A673 (cell line): ENCODE results near the gene GALNT18. TPM values are rescaled to one million over a fixed set of nuclear protein-coding genes. Genes with fewer than 3 reads are reported as not detected.
A peak's percentile ranks its signal among the peaks of the same experiment; 100 is the strongest.

ENCODE experiments used
- BruUV-seq: library from RNA; stranded (reverse); fragments of 400-500 nt; replicated peaks from 2 replicates; lab custom pipeline; 2021; lab: Mats Ljungman, UMichigan
- CTCF ChIA-PET: fragments of 300-600 bp; sonication (Branson Sonifier 250); formaldehyde crosslinking; loops from one replicate; lab custom pipeline; 2022; ENCODE audit warnings: antibody characterized with exemption; lab: Charles Lee
- POLR2A ChIA-PET: fragments of 300-600 bp; sonication (Branson Sonifier 250); formaldehyde crosslinking; loops from one replicate; lab custom pipeline; 2022; ENCODE audit warnings: antibody characterized with exemption; ENCODE audit not compliant: low non-redundant PET; lab: Charles Lee
- DNase-seq: peaks from one replicate; pipeline ENCODE4 v3.0.0-alpha.2; 2015; ENCODE audit warnings: low spot score
- H3K27ac ChIP-seq: fragments of 200-600 bp; sonication (generic); 2 replicates; pipeline ENCODE4 v1.5.1; 2016; ENCODE audit warnings: mixed run types, low read depth, mild to moderate bottlenecking, mixed read lengths, antibody characterized with exemption, low read length; ENCODE audit not compliant: poor library complexity, severe bottlenecking
- H3K27me3 ChIP-seq: fragments of 200-600 bp; sonication (generic); replicated peaks from 2 replicates; pipeline ENCODE4 v1.6.1; 2017; ENCODE audit warnings: mixed run types, low read depth, mild to moderate bottlenecking, mixed read lengths, antibody characterized with exemption, low read length; ENCODE audit not compliant: insufficient read depth, poor library complexity
- H3K36me3 ChIP-seq: fragments of 200-600 bp; sonication (generic); 2 replicates; pipeline ENCODE4 v1.6.1; 2016; ENCODE audit warnings: mixed run types, mild to moderate bottlenecking, mixed read lengths, antibody characterized with exemption, low read length; ENCODE audit not compliant: insufficient read depth, poor library complexity, severe bottlenecking
- H3K4me1 ChIP-seq: fragments of 200-600 bp; sonication (generic); 2 replicates; pipeline ENCODE4 v1.6.1; 2017; ENCODE audit warnings: mixed run types, mild to moderate bottlenecking, mixed read lengths, antibody characterized with exemption, low read length; ENCODE audit not compliant: insufficient read depth, poor library complexity, severe bottlenecking
- H3K4me3 ChIP-seq: fragments of 200-600 bp; sonication (generic); 2 replicates; pipeline ENCODE4 v1.5.1; 2016; ENCODE audit warnings: low read depth, mixed run types, mild to moderate bottlenecking, mixed read lengths, low read length; ENCODE audit not compliant: poor library complexity, severe bottlenecking
- H3K9me3 ChIP-seq: fragments of 200-600 bp; sonication (generic); 2 replicates; pipeline ENCODE4 v1.6.1; 2016; ENCODE audit warnings: mixed run types, low read depth, mild to moderate bottlenecking, mixed read lengths, antibody characterized with exemption, low read length; ENCODE audit not compliant: poor library complexity, severe bottlenecking
- CTCF ChIP-seq: fragments of 300-800, 200-600 bp; sonication (generic); conservative IDR thresholded peaks from 2 replicates; pipeline ENCODE4 v1.5.1; 2017; ENCODE audit warnings: low read depth, mild to moderate bottlenecking, antibody characterized with exemption, low read length, moderate library complexity, mixed read lengths
- EZH2 ChIP-seq: fragments of 200-600 bp; sonication (generic); IDR thresholded peaks from 2 replicates; pipeline ENCODE4 v1.6.1; 2017; ENCODE audit warnings: borderline replicate concordance, low read depth, mild to moderate bottlenecking, mixed read lengths, antibody characterized with exemption, low read length; ENCODE audit not compliant: poor library complexity, severe bottlenecking
- intact Hi-C: fragments of 100-400 bp; cut with micrococcal nuclease; formaldehyde crosslinking; loops from one replicate; pipeline ENCODE4 v1.10.0; 2022; ENCODE audit not compliant: unreplicated experiment
- total RNA-seq: library from RNA; stranded (reverse); gene quantifications from 2 replicates; pipeline ENCODE4 v1.2.3, GENCODE V29; 2021

The GALNT18 gene
- total RNA-seq, 1 experiment from 2014 or later: 0.37 TPM

DNA sequence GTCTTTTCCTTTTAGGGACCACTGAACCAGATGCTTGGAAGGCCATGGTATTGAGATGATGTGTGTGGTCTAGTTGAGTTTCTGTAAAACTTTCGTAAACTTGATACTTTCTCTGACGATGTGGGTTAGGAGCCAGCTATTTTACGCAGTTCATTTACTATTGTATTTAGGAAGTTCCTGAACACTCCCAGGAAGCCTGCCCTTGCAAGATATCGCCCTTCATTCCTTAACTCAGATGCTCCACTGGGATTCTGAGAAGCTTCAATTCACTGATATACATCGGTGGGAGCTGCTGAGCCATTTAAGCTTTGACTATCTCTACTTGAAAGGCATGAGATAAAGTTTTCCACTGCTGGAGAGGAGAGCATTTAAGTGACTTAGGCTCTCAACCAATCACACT, 390.0 kb downstream of the GALNT18 start:
- no peak overlapping the region for H3K4me3 ChIP-seq
- POLR2A ChIA-PET: no interaction called here
- CTCF ChIA-PET: no interaction called here
- no peak for TF ChIP-seq EZH2
- no peak for TF ChIP-seq CTCF
- DNase-seq: no peak
- H3K36me3 ChIP-seq: no peaks in the 10 kb centered on the region
- intact Hi-C loops: no loop called here
- H3K4me1 ChIP-seq: no peaks in the 10 kb centered on the region
- no peaks in the 10 kb centered on the region for H3K27me3 ChIP-seq
- H3K27ac ChIP-seq: no peak overlapping the region
- BruUV-seq: no TSS peak
- no peaks in the 10 kb centered on the region for H3K9me3 ChIP-seq

GRCh38 chr11:11230802-11231562, 390.8 kb downstream of the GALNT18 start:
- no peaks in the 10 kb centered on the region for H3K4me1 ChIP-seq
- ChIA-PET POLR2A (no interaction called here), CTCF (no interaction called here)
- H3K27ac ChIP-seq: no peak overlapping the region
- peak; percentile 11 for DNase-seq
- intact Hi-C loops: no loop called here
- H3K27me3 ChIP-seq: no peaks in the 10 kb centered on the region
- H3K4me3 ChIP-seq: no peak overlapping the region
- no TSS peak for BruUV-seq
- peak; percentile 68 for TF ChIP-seq CTCF
- TF ChIP-seq EZH2: no peak
- no peaks in the 10 kb centered on the region for H3K36me3 ChIP-seq
- H3K9me3 ChIP-seq: no peaks in the 10 kb centered on the region

- H3K27ac ChIP-seq: no peak overlapping the region
- CTCF ChIA-PET: no interaction called here
- no peak overlapping the region for H3K4me3 ChIP-seq
- BruUV-seq: no TSS peak
- H3K36me3 ChIP-seq: no peaks in the 10 kb centered on the region
- H3K4me1 ChIP-seq: no peaks in the 10 kb centered on the region
- DNase-seq: no peak
- no peaks in the 10 kb centered on the region for H3K27me3 ChIP-seq
- POLR2A ChIA-PET: no interaction called here
- TF ChIP-seq EZH2 (no peak), CTCF (no peak)
- no peaks in the 10 kb centered on the region for H3K9me3 ChIP-seq
- intact Hi-C loops: no loop called here
Observed at GRCh38 chr11:11230087-11230486, 391.7 kb downstream of the GALNT18 start.
